ENCODE data around the gene FAM81A. TPM values are rescaled to one million over a fixed set of nuclear protein-coding genes. Genes with fewer than 3 reads are reported as not detected.

FAM81A gene
- total RNA-seq, 2 experiments from 2014 or later: not detected

GRCh38 chr15:59536553-59536952, 98.6 kb downstream of the FAM81A start:
- H3K27ac ChIP-seq (ENCODE audit: low read depth in 1 of 2, low read length in 2 of 2): no peak overlapping the region
- no peak for DNase-seq
- peaks cover under 1% of the 10 kb centered on the region for H3K27me3 Mint-ChIP-seq
- no peaks in the 10 kb centered on the region for H3K36me3 ChIP-seq (ENCODE audit: insufficient read depth, low read length)
- no peaks in the 10 kb centered on the region for H3K36me3 Mint-ChIP-seq (ENCODE audit: low read depth)
- TF ChIP-seq CTCF (IDR thresholded peaks at IDR 0.05): no peak
- H3K4me1 Mint-ChIP-seq (ENCODE audit: low read depth): no peaks in the 10 kb centered on the region
- no peak overlapping the region for H3K27ac Mint-ChIP-seq
- intact Hi-C loops (cut with DNase I, micrococcal nuclease): no loop called here
- H3K4me3 ChIP-seq (ENCODE audit: low read length): no peak overlapping the region
- no peaks in the 10 kb centered on the region for H3K27me3 ChIP-seq (ENCODE audit: control insufficient read depth in 1 of 2, insufficient read depth in 2 of 2, low read length in 2 of 2)
- ChIA-PET POLR2A (no interaction called here), CTCF (interaction anchor here (0.8 kb wide), 1 partner anchor 20 kb away, joined by 3 read pairs; no protein-coding TSS in a partner anchor)
- ATAC-seq (ENCODE audit: poor library complexity): no peak
- H3K4me1 ChIP-seq (ENCODE audit: insufficient read depth, low read length): no peaks in the 10 kb centered on the region
- no peaks in the 10 kb centered on the region for H3K9me3 ChIP-seq (ENCODE audit: control insufficient read depth in 1 of 2, insufficient read depth in 1 of 2, low read length in 2 of 2)
- no peaks in the 10 kb centered on the region for H3K9me3 Mint-ChIP-seq
- H3K4me3 Mint-ChIP-seq: no peak overlapping the region

GRCh38 chr15:59537403-59537802, 99.4 kb downstream of the FAM81A start:
- no peaks in the 10 kb centered on the region for H3K9me3 Mint-ChIP-seq
- Histone ChIP-seq H3K27me3 (ENCODE audit: control insufficient read depth in 1 of 2, insufficient read depth in 2 of 2, low read length in 2 of 2) (peaks cover 0 to 2% of the 10 kb centered on the region in 2 experiments), H3K27ac (ENCODE audit: low read depth in 1 of 2, low read length in 2 of 2) (no peak overlapping the region), H3K9me3 (ENCODE audit: control insufficient read depth in 1 of 2, insufficient read depth in 1 of 2, low read length in 2 of 2) (no peaks in the 10 kb centered on the region), H3K36me3 (ENCODE audit: insufficient read depth, low read length) (no peaks in the 10 kb centered on the region), H3K4me1 (ENCODE audit: insufficient read depth, low read length) (no peaks in the 10 kb centered on the region), H3K4me3 (ENCODE audit: low read length) (no peak overlapping the region)
- no peak overlapping the region for H3K27ac Mint-ChIP-seq
- POLR2A ChIA-PET: no interaction called here
- CTCF ChIA-PET: interaction anchor here (0.8 kb wide), 1 partner anchor 21 kb away, joined by 3 read pairs; no protein-coding TSS in a partner anchor
- H3K36me3 Mint-ChIP-seq (ENCODE audit: low read depth): no peaks in the 10 kb centered on the region
- intact Hi-C loops (cut with DNase I, micrococcal nuclease): no loop called here
- no peak for TF ChIP-seq CTCF (IDR thresholded peaks at IDR 0.05)
- ATAC-seq (ENCODE audit: poor library complexity) (no peak), DNase-seq (no peak)
- H3K4me1 Mint-ChIP-seq (ENCODE audit: low read depth): no peaks in the 10 kb centered on the region
- H3K27me3 Mint-ChIP-seq: no peaks in the 10 kb centered on the region
- H3K4me3 Mint-ChIP-seq: no peak overlapping the region

GRCh38 chr15:59538494-59538893, 100.5 kb downstream of the FAM81A start:
- Histone ChIP-seq H3K9me3 (ENCODE audit: control insufficient read depth in 1 of 2, insufficient read depth in 1 of 2, low read length in 2 of 2) (no peaks in the 10 kb centered on the region), H3K4me1 (ENCODE audit: insufficient read depth, low read length) (no peaks in the 10 kb centered on the region), H3K36me3 (ENCODE audit: insufficient read depth, low read length) (no peaks in the 10 kb centered on the region), H3K4me3 (ENCODE audit: low read length) (no peak overlapping the region), H3K27me3 (ENCODE audit: control insufficient read depth in 1 of 2, insufficient read depth in 2 of 2, low read length in 2 of 2) (peaks cover 0 to 4% of the 10 kb centered on the region in 2 experiments), H3K27ac (ENCODE audit: low read depth in 1 of 2, low read length in 2 of 2) (no peak overlapping the region)
- H3K9me3 Mint-ChIP-seq: no peaks in the 10 kb centered on the region
- no peaks in the 10 kb centered on the region for H3K27me3 Mint-ChIP-seq
- TF ChIP-seq CTCF (IDR thresholded peaks at IDR 0.05): no peak
- no peak for ATAC-seq (ENCODE audit: poor library complexity)
- POLR2A ChIA-PET: no interaction called here
- no peaks in the 10 kb centered on the region for H3K4me1 Mint-ChIP-seq (ENCODE audit: low read depth)
- intact Hi-C loops (cut with DNase I, micrococcal nuclease): no loop called here
- H3K36me3 Mint-ChIP-seq (ENCODE audit: low read depth): no peaks in the 10 kb centered on the region
- H3K4me3 Mint-ChIP-seq: no peak overlapping the region
- CTCF ChIA-PET: no interaction called here
- no peak overlapping the region for H3K27ac Mint-ChIP-seq
- DNase-seq: no peak

All from CD4-positive, alpha-beta T cell (primary cell).